ENCODE measurements around the gene DDX18. TPM values are rescaled to one million over a fixed set of nuclear protein-coding genes. Genes with fewer than 3 reads are reported as not detected.

Gene DDX18
- total RNA-seq, 1 experiment from 2014 or later: 121 TPM

DNA sequence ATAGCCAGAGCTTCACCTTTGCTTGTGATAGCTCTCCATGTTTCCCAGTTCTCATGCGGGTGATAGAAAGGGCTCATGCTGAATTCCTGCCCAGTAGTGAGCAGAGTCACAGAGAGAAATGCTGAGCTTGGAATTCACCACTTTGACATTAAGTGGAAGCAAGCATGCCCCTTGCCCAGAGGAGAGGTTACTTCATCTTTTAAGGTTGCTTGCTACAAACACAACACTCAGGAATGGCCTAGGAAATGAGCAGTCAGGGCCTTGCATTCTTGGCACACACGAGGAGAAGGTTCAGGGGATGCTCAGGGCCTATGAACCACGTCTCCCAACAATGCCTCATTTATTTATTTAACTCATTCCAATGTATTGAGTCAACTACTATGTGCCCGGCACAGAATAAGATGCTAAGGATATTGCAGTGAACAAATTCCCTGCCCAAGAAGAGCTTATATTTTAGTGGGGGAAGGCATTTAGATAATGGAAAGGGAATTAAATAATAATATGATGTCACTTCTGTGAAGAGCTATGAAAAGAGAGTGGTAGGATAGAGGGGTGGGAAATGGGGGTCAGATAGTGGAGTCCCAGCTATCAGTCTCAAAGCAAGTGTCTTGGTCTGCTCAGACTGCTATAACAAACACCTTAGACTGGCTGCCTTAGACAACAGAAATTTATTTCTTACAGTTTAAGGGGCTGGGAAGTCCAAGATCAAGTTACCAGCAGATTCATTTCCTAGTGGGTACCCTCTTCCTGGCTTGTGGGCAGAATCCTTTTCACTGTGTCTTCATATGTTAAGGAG lies 42.1 kb downstream of the DDX18 start:
- Histone ChIP-seq H3K4me3 (ENCODE audit: low read depth, low read length, poor library complexity, severe bottlenecking) (no peak overlapping the region), H3K9me3 (ENCODE audit: low read depth, low read length, poor library complexity, severe bottlenecking) (no peaks in the 10 kb centered on the region), H3K36me3 (ENCODE audit: insufficient read depth, low read length, poor library complexity, severe bottlenecking) (no peaks in the 10 kb centered on the region), H3K4me1 (ENCODE audit: insufficient read depth, low read length, poor library complexity, severe bottlenecking) (no peaks in the 10 kb centered on the region), H3K27me3 (replicated peaks; ENCODE audit: insufficient read depth, low read depth, low read length, poor library complexity) (peaks cover 13% of the 10 kb centered on the region), H3K27ac (ENCODE audit: low read depth, low read length, poor library complexity, severe bottlenecking) (no peak overlapping the region)
- ChIA-PET POLR2A (ENCODE audit: low non-redundant PET) (no interaction called here), CTCF (no interaction called here)
- no TSS peak for BruUV-seq (replicated peaks)
- intact Hi-C loops (cut with micrococcal nuclease; ENCODE audit: unreplicated experiment): no loop called here
- TF ChIP-seq, protein P1, sequence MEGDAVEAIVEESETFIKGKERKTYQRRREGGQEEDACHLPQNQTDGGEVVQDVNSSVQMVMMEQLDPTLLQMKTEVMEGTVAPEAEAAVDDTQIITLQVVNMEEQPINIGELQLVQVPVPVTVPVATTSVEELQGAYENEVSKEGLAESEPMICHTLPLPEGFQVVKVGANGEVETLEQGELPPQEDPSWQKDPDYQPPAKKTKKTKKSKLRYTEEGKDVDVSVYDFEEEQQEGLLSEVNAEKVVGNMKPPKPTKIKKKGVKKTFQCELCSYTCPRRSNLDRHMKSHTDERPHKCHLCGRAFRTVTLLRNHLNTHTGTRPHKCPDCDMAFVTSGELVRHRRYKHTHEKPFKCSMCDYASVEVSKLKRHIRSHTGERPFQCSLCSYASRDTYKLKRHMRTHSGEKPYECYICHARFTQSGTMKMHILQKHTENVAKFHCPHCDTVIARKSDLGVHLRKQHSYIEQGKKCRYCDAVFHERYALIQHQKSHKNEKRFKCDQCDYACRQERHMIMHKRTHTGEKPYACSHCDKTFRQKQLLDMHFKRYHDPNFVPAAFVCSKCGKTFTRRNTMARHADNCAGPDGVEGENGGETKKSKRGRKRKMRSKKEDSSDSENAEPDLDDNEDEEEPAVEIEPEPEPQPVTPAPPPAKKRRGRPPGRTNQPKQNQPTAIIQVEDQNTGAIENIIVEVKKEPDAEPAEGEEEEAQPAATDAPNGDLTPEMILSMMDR (conservative IDR thresholded peaks at IDR 0.05; ENCODE audit: low read depth, low read length): no peak
- TF ChIP-seq EZH2 (IDR thresholded peaks at IDR 0.05; ENCODE audit: borderline replicate concordance, low read depth, low read length, poor library complexity, severe bottlenecking): no peak
- no peak for DNase-seq (ENCODE audit: low spot score)

DNA sequence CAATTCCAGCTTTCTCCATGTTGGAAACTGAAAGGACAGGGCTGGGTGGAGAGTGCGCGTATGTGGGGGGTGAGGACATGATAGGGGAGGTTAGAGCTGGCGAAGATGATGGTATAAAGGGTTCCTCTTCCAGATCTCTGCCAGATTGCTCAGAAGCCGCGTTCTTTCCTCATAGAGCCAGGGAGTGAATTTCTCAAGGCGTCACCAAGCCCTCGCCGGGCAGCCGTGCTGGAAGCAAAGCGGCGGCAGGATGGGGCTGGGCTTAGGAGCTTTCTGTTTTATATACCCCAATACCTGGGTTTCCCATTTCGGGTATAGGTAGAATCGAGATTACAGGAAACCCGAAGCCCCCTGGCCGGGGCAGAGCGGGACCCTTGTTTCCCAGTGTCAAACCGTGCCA lies 43.8 kb downstream of the DDX18 start:
- intact Hi-C loops (cut with micrococcal nuclease; ENCODE audit: unreplicated experiment): no loop called here

GRCh38 chr2:117858892-117859531 lies 44.5 kb downstream of the DDX18 start:
- no TSS peak for BruUV-seq (replicated peaks)
- H3K9me3 ChIP-seq (ENCODE audit: low read depth, low read length, poor library complexity, severe bottlenecking): no peaks in the 10 kb centered on the region
- H3K36me3 ChIP-seq (ENCODE audit: insufficient read depth, low read length, poor library complexity, severe bottlenecking): no peaks in the 10 kb centered on the region
- ChIA-PET CTCF (no interaction called here), POLR2A (ENCODE audit: low non-redundant PET) (no interaction called here)
- peaks cover 4% of the 10 kb centered on the region for H3K27me3 ChIP-seq (replicated peaks; ENCODE audit: insufficient read depth, low read depth, low read length, poor library complexity)
- intact Hi-C loops (cut with micrococcal nuclease; ENCODE audit: unreplicated experiment): no loop called here
- no peak overlapping the region for H3K27ac ChIP-seq (ENCODE audit: low read depth, low read length, poor library complexity, severe bottlenecking)
- H3K4me3 ChIP-seq (ENCODE audit: low read depth, low read length, poor library complexity, severe bottlenecking): no peak overlapping the region
- TF ChIP-seq, protein P1 (conservative IDR thresholded peaks at IDR 0.05; ENCODE audit: low read depth, low read length): no peak
- no peak for TF ChIP-seq EZH2 (IDR thresholded peaks at IDR 0.05; ENCODE audit: borderline replicate concordance, low read depth, low read length, poor library complexity, severe bottlenecking)
- no peaks in the 10 kb centered on the region for H3K4me1 ChIP-seq (ENCODE audit: insufficient read depth, low read length, poor library complexity, severe bottlenecking)
- DNase-seq (ENCODE audit: low spot score): no peak

More for the DNA sequence above, 43.8 kb downstream of the DDX18 start:
- H3K4me1 ChIP-seq (ENCODE audit: insufficient read depth, low read length, poor library complexity, severe bottlenecking): no peaks in the 10 kb centered on the region
- ChIA-PET CTCF (no interaction called here), POLR2A (ENCODE audit: low non-redundant PET) (no interaction called here)
- H3K36me3 ChIP-seq (ENCODE audit: insufficient read depth, low read length, poor library complexity, severe bottlenecking): no peaks in the 10 kb centered on the region
- no peak overlapping the region for H3K4me3 ChIP-seq (ENCODE audit: low read depth, low read length, poor library complexity, severe bottlenecking)
- no peak overlapping the region for H3K27ac ChIP-seq (ENCODE audit: low read depth, low read length, poor library complexity, severe bottlenecking)
- no peak for TF ChIP-seq EZH2 (IDR thresholded peaks at IDR 0.05; ENCODE audit: borderline replicate concordance, low read depth, low read length, poor library complexity, severe bottlenecking)
- TF ChIP-seq, protein P1 (conservative IDR thresholded peaks at IDR 0.05; ENCODE audit: low read depth, low read length): no peak
- H3K27me3 ChIP-seq (replicated peaks; ENCODE audit: insufficient read depth, low read depth, low read length, poor library complexity): peaks cover 4% of the 10 kb centered on the region
- no peak for DNase-seq (ENCODE audit: low spot score)
- BruUV-seq (replicated peaks): no TSS peak
- no peaks in the 10 kb centered on the region for H3K9me3 ChIP-seq (ENCODE audit: low read depth, low read length, poor library complexity, severe bottlenecking)

All from A673 (cell line).